NCI-H1092 treated with DMSO at 0.1 percent for 48 hours (cell line): ENCODE measurements around the gene DNAL4.

Experiments used
- DNase-seq: peaks from one replicate; lab custom pipeline; 2025; lab: John Stamatoyannopoulos, UW

The DNAL4 gene

GRCh38 chr22:38786631-38787030 is 7.3 kb downstream of the DNAL4 start:
- no peak for DNase-seq

DNA sequence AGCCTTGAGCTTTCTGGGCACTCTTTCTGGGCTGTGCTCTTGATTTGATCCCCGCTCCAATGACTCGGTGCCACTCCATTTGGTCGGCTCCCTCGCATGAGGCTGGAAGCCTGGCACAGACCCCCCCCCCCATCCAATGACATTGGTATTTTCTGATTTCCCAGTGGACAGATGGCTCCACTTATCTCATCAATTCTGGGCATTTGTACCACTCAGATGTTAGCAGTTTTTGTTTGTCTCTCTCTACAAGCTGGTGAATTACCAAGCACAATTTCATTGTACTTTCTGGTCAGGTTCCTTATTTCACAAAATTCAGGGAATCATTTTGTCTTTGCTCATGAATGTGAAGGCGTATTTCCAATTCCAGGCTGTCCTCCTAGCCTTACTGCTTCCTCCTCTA is 9.1 kb downstream of the DNAL4 start:
- no peak for DNase-seq

GRCh38 chr22:38784035-38784434 is 9.9 kb downstream of the DNAL4 start:
- no peak for DNase-seq

- DNase-seq = no peak
These were observed 10.8 kb downstream of the DNAL4 start for GRCh38 chr22:38783095-38783615.

DNA sequence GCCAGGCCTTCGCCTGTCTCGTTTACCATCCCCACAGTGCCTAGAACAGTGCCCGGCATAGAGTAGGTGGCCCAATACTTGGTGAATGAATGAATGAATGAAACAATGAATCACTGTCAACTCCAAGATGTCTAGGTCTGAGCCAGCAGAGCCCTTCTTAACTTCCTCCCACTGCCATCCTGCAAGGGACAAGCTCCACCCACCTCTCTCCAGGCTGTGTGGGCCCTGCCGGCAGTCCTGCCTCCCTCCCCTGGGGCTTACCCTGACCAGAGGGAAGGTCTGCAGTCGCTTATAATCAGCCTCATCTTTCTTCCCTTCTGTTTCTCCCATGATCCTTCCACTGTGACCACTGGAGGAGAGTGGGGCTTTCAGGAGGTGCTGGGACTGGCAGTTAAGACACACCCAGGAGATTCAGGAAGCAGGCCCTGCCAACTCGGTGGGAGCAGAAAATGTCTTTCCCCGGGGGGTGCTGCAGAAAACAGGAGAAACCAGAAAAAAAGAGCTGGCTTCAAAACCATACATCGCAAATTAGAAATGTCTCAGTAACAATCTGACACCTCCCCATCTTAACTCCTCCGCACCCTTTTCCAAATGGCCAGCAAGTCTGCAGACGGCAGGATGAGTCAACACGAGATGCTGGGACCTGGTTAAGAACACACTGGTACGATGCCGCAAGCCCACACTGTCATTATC is 11.4 kb downstream of the DNAL4 start:
- DNase-seq = no peak

- DNase-seq = no peak
These were observed 12.9 kb downstream of the DNAL4 start for GRCh38 chr22:38781033-38781432.

- no peak for DNase-seq
These were observed 16.8 kb downstream of the DNAL4 start for GRCh38 chr22:38777087-38777671.

DNA sequence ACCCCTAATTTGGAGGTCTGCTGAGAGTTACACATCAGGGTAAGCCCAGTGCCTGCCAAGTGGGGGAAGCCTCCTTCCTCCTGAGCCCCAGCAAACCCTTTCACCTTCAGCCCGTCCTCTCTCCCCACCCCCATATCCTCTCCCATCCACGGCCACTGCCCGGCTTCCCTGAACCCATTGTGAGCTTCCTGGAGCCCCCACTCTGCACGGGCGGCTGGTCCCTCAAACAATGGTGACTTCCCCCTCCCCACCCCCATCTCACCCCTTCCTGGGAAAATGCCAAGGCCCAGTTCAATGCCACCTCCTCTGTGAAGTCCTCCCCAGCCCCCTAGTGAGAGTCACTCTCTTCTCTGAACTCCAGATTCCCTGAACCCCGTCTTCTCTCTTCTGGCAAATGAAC is 17.9 kb downstream of the DNAL4 start:
- no peak for DNase-seq

DNA sequence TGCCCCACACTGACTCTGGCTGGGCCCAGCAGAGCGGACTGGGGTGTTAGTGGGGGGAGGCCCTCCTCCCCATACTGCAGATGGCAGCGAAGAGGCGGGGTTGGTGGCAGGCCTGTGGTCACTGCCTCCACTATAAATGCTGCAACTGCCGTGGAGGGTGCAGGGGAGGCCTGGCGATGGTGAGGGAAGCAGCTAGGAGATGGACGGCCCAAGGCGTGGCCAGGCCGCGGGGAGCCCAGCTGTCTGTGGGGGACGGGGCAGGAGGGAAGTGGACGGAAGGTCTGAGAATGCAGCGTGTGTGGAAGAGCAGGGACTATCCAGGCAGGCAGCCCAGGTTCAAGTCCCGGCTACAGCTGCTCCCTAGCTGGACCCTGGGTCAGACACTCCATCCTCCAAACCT is 18.3 kb downstream of the DNAL4 start:
- no peak for DNase-seq

GRCh38 chr22:38774496-38775166 is 19.3 kb downstream of the DNAL4 start:
- DNase-seq = no peak

DNA sequence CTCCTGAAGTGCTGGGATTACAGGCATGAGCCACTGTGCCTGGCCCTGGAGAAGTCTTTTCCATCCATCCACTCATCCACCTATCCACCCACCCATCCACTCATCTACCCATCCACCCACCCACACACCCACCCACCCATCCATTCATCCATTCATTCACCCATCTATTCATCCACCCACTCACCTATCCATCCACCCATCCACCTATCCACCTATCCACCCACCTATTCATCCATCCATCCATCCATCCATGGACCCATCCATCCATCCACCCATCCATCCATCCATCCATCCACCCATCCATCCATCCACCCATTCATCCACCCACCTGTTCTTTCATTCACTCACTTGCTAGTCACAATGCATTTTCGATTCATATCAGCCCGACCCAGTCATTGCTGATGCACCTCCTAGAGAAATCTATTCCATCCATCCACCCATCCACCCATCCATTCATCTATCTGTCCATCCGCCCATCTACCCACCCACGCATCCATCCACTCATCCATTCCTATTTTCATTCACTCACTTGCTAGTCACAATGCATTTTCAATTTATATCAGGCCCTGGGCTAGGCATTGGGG is 20.5 kb downstream of the DNAL4 start:
- DNase-seq = no peak

GRCh38 chr22:38772623-38772873 is 21.4 kb downstream of the DNAL4 start:
- no peak for DNase-seq

DNA sequence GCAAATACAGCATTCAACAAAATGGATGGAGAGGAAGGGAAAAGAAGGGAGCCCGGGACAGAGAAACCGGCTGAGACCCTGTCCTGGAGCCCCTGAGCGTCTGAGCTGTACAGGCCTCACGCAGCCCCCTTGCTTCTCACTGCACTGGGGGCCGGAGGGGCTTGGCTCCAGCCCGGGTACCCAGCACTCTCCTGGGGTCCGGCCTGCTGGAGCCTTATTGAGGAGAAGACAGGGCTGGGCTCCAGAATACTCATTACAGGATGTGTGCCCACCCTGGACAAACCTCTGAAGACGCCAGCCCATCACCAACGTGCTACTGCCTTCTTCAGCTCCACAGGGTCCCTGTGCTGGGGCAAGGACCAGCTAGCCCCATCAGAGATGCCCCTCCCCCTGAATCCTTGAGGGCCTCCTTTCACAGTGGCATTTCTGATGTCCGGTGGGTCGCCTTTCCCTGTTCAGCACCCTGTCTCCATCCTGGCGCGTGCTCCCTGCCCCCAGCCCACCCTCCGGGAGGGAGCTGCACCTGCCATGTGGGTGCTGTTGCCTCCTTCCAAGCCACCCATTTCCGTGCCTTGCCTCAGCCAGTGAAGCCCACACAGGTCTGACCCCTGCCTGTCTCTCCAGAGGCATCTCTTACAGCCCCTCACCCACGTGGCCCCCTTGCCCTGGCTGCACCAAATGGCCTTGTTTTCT is 23.5 kb downstream of the DNAL4 start:
- DNase-seq = no peak

DNA sequence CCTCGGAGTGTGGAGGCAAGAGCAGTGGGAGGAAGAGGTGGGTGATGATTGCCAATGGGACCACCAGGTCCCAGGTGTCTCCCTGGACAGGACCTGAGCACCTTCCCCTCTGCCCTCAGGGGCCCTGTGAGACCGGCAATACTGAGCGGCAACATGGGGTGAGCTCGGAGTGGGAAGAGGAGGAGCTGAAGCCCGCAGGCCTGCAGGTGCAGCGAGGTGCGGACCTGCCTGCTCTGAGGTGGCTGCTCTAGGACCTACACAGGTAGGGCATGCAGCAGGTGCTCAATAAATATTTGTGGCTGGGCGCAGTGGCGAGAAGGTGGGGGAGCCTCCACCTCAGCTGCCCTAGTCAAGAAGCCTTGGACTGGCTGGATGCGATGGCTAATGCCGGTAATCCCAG is 25.9 kb downstream of the DNAL4 start:
- no peak for DNase-seq

DNA sequence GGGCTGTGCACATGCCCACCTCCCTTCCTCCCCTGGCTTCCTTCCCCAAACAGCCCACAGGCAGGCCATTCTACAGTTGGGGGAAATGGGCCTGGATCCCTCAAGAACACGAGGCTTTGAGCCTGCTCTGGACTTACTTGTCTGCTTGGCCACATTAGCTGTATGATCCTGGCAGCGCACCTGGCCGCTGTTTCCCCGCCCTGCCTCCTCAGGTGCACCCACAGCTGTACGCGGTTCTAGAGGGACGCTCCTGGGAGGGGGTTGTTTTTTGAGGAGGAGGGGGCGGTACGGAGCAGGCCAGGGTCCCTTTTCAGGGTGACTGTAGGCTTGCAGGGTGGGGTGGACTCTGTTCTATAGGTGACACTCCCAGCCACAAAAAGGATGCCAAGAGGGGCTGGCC is 26.6 kb downstream of the DNAL4 start:
- no peak for DNase-seq

GRCh38 chr22:38766076-38766777 is 27.7 kb downstream of the DNAL4 start:
- DNase-seq = peak; percentile 68

GRCh38 chr22:38762551-38762983 is 31.4 kb downstream of the DNAL4 start:
- no peak for DNase-seq

DNA sequence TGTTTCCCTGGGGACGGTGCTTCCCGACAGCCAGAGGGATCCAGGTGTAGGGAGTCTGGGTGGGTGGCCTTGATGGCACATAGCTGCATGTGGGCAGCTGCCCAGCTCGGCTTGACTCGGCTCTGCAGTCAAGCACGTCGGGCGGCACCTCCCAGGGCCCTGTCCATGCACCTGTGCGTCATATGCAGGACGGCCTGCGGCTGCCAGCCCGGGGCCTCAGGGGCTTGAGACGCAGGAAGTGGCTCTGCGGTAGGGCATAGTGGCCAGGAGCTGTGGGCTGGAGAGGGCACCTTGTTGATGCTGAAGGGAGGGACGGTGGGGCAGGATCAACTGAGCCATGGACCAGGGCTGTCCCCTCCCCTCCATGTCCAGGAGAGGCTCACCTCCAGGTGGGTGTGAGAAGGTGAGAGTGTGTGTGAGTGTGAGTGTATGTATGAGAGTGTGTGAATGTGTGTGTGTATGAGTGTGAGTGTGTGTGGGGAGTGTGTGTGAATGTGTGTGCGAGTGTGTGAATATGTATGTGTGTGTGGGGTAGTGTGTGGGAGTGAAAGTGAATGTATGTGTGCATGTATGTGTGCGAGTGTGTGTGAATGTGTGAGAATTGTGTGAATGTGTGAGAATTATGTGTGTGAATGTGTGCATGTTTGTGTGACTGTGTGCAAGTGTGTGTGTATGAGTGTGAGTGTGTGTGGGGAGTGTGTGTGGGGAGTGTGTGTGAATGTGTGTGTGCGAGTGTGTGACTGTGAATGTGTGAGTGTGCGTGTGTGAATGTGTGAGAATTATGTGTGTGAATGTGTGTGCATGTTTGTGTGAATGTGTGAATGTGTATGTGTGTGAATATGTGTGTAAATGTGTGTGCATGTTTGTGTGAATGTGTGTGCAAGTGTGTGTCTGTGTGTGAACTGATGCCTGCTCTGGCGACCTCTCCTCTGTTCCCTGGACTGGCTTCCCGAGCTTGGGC is 32.5 kb downstream of the DNAL4 start:
- peak; percentile 35 for DNase-seq

DNA sequence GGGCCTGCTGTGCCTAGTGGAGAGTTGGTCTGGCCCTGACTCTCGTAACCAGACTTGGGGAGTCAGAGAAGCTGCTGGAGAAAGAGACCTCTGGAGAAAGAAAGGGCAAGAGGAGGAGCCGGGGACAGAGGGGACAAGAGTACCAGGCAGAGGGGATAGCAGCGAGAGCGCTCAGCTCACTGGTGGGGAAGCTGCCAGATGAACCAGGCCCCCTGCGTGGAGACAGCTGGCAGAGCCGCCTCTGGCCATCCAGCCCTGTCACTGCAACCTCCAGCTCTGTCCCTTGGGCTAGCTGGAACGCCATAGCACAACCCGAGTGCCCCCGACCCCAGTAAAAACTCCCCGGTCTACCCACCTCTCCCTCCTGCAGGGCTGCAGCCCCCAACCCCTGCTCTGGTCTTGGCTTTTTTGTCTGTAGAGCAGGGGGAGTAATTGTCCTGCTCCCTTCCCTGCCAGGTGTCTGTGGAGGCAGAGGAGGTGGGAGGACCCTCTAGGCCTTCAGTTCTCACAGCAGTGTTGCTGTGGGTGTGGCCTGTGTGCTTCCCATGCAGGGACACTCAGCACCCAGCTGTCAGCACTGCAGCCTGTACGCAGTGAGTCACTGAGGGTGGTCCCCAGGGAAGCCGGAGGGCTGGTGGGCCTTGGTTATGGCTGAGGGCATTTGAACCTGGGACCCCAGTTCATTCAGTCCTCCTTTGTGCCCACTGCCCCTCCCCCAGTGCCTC is 33.3 kb downstream of the DNAL4 start:
- peak; percentile 70 for DNase-seq

DNA sequence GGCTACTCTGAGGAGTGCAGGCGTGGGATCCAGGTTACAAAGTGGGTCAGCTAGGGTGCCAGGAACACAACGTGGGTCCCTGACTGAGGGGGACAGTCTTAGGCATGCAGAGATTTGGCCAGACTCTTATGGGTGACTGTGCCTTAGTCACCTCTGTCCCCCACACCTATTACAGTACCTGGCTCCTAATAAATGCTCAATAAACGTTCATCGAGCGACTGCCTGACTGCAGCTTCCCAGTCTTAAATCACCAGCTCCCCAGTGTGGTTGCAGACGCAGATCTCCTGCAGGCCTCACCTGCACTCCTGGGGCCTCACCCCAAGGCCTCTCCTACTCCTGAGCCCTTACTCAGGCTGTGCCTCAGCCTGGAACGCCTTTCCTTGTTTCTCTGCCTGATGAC is 34.9 kb downstream of the DNAL4 start:
- DNase-seq = no peak
